HG03097 (cell line): ENCODE data around the gene SCMH1.
"Not testable (repeated sequence)": the region's sequence is repeated elsewhere in the genome, so short reads cannot be mapped to it uniquely, and the experiment has no call there.

Experiments
- ATAC-seq: cut with Tn5 transposase; IDR thresholded peaks from one replicate; pipeline ENCODE4 v1.9.1; 2021; ENCODE audit not compliant: unreplicated experiment, low FRiP score

The SCMH1 gene

GRCh38 chr1:41215623-41216022, 26.5 kb downstream of the SCMH1 start:
- ATAC-seq = no peak

- ATAC-seq = no peak
Measured at GRCh38 chr1:41213341-41213740, 28.8 kb downstream of the SCMH1 start.

GRCh38 chr1:41211608-41212007, 30.5 kb downstream of the SCMH1 start:
- not testable (repeated sequence) for ATAC-seq

- ATAC-seq = not testable (repeated sequence)
Measured at GRCh38 chr1:41207053-41207452, 35.1 kb downstream of the SCMH1 start.

- no peak for ATAC-seq
Measured at GRCh38 chr1:41200728-41201127, 41.4 kb downstream of the SCMH1 start.

GRCh38 chr1:41199375-41199774, 42.7 kb downstream of the SCMH1 start:
- no peak for ATAC-seq

GRCh38 chr1:41192456-41193178, 49.5 kb downstream of the SCMH1 start:
- ATAC-seq = no peak

GRCh38 chr1:41184446-41184845, 57.7 kb downstream of the SCMH1 start:
- no peak for ATAC-seq

GRCh38 chr1:41178230-41178629, 63.9 kb downstream of the SCMH1 start:
- not testable (repeated sequence) for ATAC-seq

- ATAC-seq = no peak
Measured at GRCh38 chr1:41175546-41175945, 66.6 kb downstream of the SCMH1 start.

GRCh38 chr1:41174170-41174569, 67.9 kb downstream of the SCMH1 start:
- ATAC-seq = no peak

- no peak for ATAC-seq
Measured at GRCh38 chr1:41173651-41174050, 68.5 kb downstream of the SCMH1 start.

- no peak for ATAC-seq
Measured at GRCh38 chr1:41171266-41171874, 70.7 kb downstream of the SCMH1 start.

- ATAC-seq = no peak
Measured at GRCh38 chr1:41169799-41170180, 72.3 kb downstream of the SCMH1 start.

GRCh38 chr1:41169066-41169798, 72.9 kb downstream of the SCMH1 start:
- no peak for ATAC-seq

GRCh38 chr1:41167667-41168066, 74.4 kb downstream of the SCMH1 start:
- no peak for ATAC-seq

- no peak for ATAC-seq
Measured at GRCh38 chr1:41164727-41165126, 77.4 kb downstream of the SCMH1 start.

- ATAC-seq = no peak
Measured at GRCh38 chr1:41162441-41162840, 79.7 kb downstream of the SCMH1 start.

- no peak for ATAC-seq
Measured at GRCh38 chr1:41161846-41162245, 80.3 kb downstream of the SCMH1 start.

GRCh38 chr1:41160498-41161110, 81.5 kb downstream of the SCMH1 start:
- ATAC-seq = no peak

GRCh38 chr1:41158966-41159365, 83.1 kb downstream of the SCMH1 start:
- ATAC-seq = no peak
